Stimulated activated CD8-positive, alpha-beta memory T cell treated with anti-CD3 and anti-CD28 coated beads, Interleukin-4, amount 100 ng/mL, for 4 hours (primary cell): ENCODE results near the gene HSPA2.

Experiments
- DNase-seq, 2 donors: peaks; one replicate each; pipeline ENCODE4 v3.0.0-alpha.2; 2020; ENCODE audit warnings: low read depth in 2 of 2, low spot score in 1 of 2

HSPA2 gene

DNA sequence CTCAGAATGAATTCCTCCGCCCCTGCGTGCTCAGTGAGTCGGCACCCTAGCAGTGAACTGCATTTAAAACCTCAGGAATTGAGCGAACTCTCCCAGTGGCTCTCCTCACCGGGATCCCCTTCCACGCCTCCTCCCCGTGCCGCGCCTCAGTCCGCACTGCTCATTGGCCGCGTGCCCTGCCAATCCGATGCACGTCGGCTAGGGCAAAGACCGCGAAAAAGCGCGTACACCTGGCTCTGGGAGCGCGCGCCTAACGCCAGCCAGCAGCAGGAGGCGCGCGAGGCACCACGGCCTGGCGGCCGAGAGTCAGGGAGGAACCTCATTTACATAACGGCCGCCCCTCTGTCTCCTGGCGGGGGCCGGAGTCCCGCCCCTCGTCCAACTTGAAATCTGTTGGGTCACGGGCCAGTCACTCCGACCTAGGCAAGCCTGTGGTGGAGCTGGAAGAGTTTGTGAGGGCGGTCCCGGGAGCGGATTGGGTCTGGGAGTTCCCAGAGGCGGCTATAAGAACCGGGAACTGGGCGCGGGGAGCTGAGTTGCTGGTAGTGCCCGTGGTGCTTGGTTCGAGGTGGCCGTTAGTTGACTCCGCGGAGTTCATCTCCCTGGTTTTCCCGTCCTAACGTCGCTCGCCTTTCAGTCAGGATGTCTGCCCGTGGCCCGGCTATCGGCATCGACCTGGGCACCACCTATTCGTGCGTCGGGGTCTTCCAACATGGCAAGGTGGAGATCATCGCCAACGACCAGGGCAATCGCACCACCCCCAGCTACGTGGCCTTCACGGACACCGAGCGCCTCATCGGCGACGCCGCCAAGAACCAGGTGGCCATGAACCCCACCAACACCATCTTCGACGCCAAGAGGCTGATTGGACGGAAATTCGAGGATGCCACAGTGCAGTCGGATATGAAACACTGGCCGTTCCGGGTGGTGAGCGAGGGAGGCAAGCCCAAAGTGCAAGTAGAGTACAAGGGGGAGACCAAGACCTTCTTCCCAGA lies at the start of gene HSPA2:
HSPA2 (plus strand) TSS at position 534 of the 995 bp plus-strand sequence; CDS start at position 643, 109 bp downstream.
- peak; percentile 79 to 85 for DNase-seq

DNA sequence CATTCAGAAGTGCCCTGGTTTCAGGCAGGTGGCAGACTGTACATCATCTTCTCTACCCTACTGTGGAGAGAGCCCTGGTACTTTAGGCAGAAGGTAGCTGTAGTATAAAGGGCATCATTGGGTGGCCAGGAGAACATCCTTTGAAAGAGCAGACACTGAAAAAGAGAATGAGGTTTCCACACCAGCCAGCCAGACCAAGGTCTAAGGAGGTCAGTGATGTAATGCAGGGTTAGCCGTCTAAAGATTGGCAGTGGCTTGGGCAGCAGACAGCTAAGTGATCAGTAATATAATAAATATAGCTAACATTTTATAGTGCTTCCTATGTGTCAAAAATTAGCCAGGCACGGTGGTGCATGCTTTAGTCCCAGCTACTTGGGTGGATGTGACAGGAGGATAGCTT lies 48.9 kb upstream of the HSPA2 start:
- no peak for DNase-seq

DNA sequence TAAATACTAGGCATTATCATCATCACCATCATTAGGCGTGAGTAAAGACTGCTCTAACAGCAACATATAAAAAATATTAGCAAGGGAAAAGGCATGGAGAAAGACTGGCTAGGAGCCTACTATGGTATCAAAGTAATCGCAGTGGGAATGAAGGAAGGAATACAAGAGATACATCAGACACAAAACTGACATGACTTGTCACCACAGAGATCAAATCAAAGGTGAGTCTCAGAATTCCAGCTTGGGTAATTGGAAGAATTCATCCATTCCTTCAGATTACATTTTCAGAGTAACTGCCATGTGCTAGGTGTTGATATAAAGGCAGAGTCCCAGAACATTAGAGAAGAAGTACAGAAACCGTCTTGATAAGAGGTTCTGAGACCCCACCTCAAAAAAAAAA lies 47.1 kb upstream of the HSPA2 start:
- no peak for DNase-seq

DNA sequence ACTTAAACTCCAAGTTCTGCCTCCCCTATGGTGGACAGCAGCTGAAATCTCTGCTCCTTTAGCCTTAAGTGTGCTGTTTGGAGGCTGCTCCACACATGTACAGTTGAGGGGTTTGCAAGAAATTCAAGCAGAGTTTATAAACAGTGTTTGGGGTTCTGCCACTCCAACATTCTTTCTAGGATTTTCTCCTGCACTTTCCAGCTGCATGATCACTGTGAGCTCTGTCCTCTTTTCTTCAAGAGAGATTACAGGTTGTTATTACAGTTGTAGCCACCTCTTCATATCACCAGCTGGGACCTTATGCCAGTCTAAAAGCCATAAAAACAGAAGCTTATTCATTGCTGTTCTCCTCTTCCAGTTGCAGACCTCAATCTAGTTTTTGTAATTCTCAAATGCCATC lies 45.3 kb upstream of the HSPA2 start:
- no peak for DNase-seq

DNA sequence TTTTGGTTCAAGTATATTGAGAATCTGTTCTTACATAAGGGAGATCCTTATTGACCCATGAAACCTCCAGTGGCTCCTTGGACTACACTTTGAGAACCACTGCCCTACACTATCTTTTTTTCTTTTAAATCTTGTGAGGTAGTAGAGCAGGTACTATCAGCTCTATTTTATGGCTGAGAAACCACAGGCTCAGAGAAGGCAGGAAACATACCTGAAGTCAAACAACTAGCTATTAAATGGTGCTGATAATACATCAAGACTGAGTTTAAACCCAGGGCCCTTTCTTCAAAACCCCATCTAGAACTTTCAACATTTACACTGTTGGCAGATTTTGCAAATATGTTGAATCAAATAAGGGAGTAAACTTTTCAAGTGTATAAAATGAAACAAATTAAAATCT lies 43.8 kb upstream of the HSPA2 start:
- DNase-seq = no peak

DNA sequence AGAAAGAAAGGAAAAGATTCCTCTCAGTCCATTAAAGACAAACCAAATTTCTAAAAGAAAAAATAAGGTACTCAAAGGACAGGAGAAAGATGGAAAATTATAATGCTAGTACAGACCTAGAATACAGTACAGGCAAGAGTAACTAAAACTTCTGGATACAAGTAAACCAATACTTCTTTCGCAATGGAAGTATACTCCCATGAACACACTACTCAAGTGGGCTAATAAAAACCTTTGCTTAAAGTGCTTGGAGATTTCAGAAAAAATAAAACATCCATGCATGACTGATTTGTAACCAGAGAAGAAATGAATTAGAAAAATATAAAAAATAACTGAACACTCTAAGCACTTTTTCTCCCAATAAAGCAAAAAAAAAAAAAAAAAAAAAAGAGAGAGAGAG lies 40.5 kb upstream of the HSPA2 start:
- no peak for DNase-seq

DNA sequence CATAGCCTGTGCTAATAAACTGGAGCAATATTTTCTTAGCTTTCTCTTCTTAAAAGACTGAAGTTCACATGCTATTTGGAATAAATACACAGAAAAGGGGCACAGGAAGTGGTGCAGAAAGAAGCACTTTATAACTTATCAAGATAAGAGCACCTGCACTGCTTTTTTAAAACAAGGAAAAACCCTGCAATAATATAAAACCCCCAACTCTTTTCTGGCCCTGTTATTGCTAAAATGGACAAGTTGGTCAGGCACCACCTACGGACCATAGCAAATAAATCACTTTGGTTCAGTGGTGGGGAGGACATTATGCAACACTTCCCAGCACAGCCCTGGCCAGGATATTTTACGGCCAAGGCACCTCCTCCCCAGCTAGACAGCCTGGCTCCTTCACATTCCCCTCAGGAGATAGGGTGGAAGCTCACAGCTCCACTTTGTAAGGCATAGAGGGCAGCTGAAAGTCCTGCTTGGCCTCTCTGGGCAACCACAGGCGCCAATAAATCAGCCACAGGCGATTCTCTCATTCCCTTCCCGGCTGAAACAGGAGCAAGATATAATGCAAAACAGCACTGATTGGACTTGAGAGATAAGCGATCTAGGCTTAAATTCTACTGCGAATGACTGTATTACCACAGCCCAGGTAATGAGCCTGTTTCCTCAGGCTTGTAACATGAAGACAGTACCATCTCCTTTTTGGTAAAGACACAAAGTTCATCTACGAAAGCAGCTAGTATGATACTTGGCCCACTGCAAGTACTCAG lies 39.0 kb upstream of the HSPA2 start:
- DNase-seq = no peak

DNA sequence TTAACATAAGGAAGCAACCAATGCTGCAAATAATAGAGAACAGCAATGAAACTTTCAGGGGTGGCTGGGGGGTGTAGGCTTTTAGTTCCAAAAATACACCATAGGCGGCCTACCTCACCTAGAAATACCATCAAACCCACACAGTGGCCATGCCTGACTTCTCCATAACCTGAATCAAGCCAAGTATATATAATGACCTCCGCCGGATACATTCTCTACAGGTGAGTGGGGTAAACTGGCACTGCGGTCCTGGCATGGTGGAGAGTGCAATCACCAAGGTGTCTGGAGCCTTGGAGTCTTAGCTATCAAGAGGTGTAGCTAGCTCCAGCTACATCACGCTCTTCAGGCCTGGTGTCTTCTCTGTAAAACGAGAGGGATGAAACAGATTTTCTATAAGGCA lies 38.1 kb upstream of the HSPA2 start:
- DNase-seq = no peak

DNA sequence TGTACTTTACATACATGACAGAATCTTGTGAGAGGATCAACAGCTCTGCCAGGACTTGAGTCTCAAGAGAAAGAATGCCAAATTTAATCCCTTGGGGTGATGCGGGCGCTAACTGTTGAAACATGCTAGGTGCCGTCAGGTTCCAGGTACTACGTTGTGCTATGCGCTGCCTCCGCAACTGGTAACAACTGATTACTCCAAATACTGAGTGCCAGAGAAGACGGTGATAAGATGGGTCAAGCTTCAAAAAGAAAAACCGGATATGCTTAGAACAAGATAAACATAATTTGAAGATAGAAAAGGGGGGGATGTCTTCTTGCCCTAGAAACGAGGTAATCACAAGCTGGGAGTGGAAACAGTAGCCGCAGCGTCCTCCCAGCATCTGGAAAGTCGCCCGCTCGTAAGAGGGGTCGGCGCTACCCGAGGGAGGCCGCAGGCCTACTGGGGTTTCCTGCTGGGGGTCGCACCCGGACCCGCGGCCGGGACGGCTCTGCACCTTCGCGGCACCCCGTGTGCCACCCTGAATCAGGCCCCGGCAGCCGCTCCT lies 37.6 kb upstream of the HSPA2 start:
- DNase-seq = no peak

DNA sequence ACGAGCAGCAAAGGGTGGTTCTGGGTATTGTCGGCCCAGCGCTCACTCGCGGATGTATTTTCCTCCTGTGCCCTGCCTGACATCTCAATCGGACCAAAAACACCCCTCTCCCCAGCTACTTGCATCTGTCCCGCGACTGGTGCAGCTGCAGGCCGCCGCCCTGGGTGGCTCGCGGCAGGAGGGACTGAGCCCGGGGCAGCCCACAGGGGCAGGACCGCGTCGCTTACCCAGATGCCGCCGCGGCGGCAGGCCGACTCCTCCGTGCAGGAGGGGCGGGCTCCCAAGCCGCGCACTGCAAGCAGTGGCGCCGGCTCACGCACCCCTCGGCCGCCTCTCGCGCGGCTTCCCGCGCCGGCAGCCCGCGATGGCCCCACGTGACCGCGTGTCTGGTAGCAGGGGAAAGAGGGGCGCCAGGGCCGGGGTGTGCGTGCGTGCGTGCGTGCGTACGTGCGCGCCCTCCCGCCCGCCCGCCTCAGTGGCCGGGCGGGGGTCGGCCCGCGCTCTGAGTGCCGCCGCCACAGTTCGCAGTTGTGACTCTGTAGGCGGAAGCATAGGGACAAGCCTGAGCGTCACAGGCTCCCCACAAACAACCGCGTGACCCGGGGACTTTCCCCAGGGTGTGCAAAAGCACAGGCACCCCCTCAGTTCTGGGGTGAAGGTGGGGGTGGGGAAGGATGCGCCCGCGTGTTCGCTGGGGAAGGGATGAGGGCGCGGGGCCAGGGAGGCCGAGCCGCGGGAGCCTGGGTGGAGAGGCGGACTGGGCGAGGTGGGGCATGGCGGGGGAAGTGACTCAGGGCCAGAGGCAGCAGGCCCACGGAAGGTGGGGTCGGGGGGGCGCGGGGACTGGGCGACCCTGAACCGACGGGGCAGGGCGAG lies 36.9 kb upstream of the HSPA2 start, which contains the start of gene ZBTB25:
ZBTB25 (minus strand) TSS at position 405 of the 876 bp plus-strand sequence. CDS start 13,305 bp downstream, outside the sequence.
- DNase-seq = peak; percentile 93 to 94

DNA sequence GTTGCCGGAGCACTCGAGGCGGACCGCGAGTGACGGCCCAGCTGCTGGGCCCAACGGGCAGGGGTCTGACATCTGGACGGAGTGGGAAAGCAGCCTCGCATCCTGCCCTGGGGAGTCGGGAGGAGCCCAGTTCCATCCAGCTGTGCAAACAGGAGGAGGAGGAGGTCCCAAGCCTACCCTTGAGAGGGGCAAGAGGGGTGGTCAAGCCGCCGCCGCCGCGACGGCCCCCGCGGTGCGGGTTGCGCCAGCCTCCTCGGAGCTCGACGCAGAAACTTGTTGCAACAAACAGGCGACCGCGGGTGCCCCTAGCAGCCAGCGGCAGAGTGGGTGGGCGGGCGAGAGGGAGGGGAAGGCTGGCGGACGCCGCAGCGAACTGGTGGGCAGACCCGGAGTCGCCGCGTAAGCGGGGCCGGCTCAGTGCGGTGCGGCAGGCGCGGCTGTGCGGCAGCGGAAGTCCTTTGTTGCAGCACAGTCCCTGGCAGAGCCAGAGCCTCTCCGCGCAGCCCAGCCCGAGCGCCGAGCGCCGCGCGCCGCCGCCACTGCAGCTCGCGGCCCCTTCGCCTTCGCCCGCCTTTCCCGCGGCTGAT lies 36.1 kb upstream of the HSPA2 start, which contains the start of gene ZBTB1:
ZBTB1 (plus strand) TSS at position 461 of the 587 bp plus-strand sequence. CDS start 16,735 bp downstream, outside the sequence.
- peak; percentile 59 to 81 for DNase-seq

DNA sequence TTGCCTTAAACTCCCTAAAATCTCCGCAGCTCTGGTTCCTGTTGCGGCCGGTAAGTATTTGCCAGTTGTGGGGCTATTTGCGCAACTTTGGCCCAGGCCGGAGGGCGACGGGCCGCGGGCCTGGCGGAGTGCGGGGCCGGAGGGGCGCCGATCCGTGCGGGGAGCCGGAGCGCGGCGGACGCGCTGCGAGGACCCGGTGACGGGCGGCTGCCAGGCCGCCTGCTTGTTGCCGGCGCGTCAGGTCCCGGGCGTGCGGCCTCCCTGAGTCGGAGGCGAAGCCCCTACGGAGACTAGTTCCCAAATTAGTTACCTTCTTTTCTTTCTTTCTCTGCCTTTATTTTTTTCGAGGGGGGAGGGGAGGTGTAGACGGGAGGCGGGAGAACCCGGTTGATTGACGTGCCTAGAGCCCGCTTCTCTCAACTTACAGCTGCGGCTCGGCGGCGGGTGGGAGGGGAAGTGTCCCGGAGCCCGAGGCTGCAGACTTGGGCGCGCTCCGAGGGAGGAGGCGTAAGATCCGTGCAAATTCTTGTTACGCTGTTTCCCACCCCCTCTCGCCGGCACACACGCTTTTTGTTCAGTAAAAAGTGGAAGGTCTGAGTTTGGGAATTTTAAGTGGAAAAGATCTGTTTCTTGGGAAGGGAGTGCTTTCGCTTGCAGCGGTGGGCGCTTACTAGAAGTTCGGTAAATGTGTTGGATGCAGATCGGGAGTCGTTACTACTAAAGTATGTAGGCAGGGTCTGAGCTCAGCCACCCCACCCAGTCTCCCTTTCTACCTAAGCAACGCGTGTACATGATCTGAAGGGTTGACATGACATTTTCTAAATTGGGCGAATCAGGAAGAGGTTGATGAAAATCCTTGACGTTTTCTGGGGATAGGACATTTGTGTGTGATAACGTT lies 35.4 kb upstream of the HSPA2 start:
- peak; percentile 56 to 72 for DNase-seq

DNA sequence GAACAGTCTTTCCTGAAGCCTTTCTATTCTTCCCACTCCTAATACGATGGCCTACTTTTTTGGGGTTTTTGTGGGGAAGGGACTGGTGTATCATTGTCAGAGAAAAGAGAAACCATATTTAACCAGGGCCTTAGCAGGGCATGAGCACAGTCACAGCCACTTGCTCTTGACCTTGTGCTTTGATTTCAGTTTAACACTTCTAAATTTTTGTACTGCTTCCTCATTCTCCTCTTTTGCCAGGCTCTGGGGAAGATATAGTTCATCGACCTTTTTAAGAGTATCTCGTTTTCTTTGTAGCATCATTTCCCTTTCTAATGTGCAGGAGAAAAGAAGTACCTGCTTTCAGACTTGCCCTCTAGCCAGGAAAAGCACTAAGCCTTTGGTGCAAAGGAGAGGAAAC lies 33.8 kb upstream of the HSPA2 start:
- no peak for DNase-seq

DNA sequence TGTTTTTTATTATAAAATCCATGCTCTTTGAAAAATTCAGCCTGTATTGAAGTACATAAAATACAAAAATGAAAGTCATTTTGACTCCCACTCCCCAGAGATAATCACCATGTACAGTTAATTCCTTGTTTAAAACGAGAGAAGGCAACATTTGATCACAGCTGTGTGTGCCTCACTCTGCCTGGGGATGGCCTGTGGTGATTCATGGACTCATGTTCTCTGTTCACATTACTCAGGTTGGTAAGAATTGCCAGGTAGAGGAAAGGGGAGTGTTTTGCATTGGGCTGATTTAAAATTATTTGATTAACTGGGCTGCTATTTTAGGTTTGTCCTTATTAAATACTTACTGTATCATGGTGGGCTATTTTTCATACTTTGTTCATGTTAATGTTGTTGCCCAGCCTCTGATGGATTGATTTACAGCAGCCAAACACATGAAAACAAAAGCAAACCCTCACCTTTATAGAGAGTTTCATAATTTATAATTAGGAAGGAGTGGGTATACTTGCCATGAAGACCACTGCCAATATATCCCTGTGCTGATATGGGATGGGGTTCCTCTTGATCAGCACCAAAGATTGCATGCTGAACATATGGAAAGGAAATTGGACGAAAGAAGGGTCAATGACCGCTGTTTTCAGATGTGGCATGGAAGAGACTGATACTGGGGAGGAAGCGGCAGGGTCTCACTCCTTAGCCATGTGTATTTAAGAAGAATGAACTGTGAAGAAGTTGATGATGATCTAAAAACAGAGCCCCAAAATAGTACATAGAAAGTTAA lies 33.0 kb upstream of the HSPA2 start:
- peak in 1 of 2 donors; percentile 13 for DNase-seq

DNA sequence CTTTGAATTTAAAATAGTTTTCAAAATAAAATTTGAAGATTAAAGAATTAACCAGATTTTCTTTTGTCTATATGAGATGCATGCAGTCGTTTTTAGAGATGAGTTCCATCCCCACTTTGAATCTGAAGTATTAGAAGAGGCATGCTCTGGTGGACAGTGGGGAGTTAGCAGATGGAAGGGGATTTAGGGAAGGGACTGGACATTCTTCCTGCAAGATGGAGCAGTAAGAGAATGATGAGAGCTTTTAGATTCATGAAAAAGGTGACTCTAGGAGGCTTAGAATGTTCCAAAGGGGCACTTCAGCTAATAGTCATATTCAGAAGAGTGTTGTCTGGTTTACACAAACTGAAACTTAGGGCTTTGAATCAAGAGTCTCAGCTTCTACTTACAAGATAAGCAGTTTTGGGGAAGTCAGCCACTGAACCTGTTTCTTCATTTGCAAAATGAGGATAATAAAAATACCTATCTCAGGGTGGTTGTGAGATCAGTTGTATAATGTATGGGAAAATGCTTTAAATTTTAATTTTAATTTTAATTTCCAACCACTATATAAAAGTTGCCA lies 32.2 kb upstream of the HSPA2 start:
- DNase-seq = no peak

DNA sequence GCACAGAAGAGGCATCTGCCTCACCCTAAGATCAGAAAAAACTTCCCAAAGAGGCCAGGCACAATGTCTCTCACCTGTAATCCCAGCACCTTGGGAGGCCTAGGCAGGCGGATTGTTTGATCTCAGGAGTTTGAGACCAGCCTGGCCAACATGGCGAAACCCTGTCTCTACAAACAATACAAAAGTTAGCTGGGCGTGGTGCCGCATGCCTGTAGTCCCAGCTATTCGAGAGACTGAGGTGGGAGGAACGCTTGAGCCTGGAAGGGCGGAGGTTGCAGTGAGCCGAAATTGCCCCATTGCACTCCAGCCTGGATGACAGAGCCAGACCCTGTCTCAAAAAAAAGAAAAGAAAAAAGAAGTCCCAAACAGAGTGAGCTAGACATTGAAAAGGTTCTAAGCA lies 31.5 kb upstream of the HSPA2 start:
- DNase-seq = no peak

DNA sequence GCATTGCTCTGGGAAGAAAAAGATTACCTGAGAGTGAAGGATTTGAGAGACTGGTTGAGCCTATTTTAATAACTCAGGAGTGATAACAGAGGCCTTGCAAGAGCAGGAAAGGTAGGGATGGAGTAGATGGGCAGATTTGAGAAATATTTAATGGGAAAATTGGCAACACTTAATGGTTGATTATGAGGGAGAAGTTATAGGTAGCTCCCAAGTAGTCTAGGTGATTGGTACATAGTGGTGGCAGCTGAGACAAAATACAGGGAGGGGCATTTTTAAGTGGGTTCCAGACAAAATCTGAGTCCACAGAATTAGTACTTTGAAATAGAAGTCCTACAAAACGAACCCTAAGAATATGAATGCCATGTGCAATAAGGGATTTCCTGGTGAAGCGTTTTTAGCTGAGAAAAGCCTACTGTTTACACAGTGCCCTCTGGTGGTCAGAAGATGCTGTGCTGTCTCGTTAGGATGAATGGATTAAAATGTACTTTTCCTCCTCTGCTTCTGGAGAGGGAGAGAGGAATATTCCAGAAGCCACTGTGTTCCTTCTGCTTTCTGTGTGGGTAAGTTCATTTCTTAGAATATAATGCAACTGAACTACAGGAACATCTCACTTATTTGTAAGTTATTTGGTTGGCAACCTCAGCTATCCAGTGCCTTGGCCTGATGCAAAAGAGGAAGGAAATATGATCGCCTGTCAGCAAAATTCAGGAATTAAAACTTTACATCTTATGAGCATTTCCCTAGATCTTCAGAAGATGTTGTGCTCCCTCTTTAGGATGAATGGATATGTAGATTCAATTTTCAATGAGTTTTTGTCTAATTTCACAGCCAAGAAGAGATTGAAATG lies 29.5 kb upstream of the HSPA2 start:
- DNase-seq = peak; percentile 39 to 53
